GDM1 (cell line): ENCODE data around the gene SH2D3C.

Experiments
- DNase-seq: peaks from one replicate; lab custom pipeline; 2025; lab: John Stamatoyannopoulos, UW

Gene SH2D3C

DNA sequence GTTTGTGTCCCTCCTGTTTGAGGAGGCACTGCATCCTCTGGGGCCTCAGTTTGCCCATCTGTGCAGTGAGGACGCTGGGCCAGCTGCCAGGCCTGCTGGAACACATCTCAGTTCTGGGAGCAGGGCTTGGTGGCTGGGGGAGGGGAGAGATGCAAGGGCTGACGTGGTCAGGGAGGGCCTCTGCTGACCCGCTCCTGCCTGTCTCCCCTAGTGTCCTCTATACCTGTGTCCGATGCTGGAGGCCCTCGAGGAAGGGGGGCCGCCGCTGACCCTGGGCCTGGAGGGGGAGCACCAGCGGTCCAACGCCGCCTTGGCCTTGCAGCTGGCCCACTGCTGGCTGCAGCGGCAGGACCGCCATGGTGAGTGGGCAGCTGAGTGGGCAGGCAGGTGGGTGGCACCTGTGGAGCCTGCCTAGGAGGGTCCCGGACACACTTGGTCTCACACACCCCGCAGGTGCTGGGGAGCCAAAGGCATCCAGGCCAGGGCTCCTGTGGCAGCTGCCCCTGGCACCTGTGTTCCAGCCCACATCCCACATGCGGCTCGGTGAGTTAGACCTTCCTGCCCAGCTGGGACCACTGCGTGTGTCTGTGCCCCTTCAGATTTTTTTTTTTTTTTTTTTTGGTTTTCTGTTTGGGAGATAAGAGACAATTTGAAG, 30.0 kb upstream of the SH2D3C start:
- no peak for DNase-seq

- no peak for DNase-seq
Measured at GRCh38 chr9:127806871-127807270, 28.4 kb upstream of the SH2D3C start.

GRCh38 chr9:127805620-127806019, 27.2 kb upstream of the SH2D3C start:
- peak; percentile 9 for DNase-seq

GRCh38 chr9:127803507-127804352, 25.3 kb upstream of the SH2D3C start:
- no peak for DNase-seq

GRCh38 chr9:127802576-127803443, 24.3 kb upstream of the SH2D3C start, which contains the start of gene FPGS:
FPGS (plus strand) TSS chr9:127802882; CDS start chr9:127802925, 43 bp downstream.
- DNase-seq, result peak; percentile 86

DNA sequence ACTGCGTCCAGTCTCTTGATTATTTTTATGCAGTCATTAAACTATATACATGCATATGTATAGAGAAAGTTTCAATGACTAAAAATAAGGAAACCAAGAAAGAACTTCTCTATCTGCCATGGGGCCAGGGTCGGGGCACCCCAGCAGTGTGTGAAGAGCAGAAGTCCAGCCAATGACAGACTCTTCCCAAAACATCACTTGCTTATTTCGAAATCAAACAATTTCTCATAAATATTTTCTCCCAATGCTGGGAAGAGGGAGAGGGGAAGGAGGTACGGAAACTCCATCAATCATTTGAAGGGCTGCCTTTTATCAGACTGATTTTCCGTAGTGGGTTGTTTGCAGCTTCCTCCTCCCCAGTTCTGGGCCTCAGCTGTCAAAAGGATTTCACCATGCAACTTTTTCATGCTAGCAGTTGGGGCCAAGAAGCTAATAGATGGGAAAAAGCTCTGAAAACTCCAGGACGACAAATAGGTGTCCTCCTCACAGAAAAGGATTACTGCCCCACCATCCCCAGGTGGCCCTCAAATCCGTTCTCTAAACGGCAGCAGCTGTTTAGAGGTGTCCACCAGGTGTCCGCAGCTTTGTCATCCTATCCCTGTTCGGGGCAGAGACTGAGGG, 23.6 kb upstream of the SH2D3C start:
- DNase-seq, result no peak

GRCh38 chr9:127796852-127797370, 18.4 kb upstream of the SH2D3C start:
- DNase-seq, result peak; percentile 42

- no peak for DNase-seq
Measured at GRCh38 chr9:127796225-127796813, 17.9 kb upstream of the SH2D3C start.

DNA sequence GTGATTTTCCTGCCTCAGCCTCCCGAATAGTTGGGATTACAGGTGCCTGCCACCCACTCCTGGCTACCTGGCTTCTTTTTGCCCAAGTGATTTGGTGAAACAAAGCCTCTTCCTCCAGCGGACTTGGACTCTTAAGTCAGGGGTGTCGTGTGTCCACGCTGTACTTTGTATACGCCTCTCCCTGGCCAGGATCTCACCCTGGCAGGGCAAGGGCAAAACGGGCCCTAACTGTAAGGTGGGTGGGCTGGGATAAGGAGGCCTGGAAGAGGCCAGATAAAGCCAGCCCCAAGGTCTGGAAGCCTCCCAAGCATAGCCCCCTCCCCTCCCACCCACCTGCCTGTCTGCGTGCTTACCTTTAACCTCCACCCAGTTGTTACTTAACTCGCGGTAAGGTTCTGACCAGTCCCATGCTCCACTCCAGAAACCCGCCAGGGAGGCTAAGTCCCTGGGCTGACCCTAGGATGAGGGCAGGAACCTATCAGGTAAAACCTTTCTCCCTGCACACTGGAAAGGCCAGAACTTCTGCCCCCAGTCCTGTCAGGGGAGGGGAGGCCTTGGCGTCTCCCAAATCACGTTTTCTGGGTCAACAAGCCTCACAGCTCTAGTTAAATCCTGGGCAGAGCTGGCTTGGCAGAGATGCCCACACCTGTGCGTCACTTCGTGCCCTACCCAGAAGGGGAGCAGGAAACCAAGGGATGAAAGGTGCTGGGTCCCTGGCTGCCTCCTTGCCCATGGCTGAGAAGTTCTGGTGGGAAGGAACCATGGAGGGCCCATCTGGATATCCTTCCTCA, 15.7 kb upstream of the SH2D3C start:
- no peak for DNase-seq

DNA sequence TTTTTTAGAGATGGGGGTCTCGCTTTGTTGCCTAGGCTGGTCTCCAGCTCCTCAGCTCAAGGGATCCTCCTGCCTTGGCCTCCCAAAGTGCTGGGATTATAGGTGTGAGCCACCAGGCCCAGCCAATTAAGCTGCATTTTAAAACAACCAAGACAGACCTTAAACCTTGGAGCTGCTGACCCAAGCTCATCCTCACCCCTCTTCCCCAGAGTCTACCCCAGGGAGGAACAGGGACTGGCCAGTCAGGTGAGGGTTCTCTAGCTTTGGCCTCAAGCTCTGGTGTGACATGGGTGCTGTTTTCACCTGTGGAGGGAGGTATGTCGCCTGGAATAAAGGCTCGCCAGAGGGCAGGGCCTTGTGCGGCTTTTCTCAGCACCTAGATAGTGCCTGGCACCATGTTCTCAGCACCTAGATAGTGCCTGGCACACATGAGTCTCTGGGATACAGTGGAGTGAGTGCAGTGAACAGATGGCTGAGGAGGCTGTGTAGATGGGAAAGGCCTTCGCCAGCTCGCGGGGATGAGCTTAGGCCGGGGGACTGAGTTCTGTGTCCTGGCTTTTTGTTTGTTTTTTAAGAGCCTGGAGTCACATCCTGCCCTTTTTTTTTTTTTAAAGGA, 14.7 kb upstream of the SH2D3C start:
- DNase-seq, result no peak

- no peak for DNase-seq
Measured at GRCh38 chr9:127792417-127793031, 14.1 kb upstream of the SH2D3C start.

DNA sequence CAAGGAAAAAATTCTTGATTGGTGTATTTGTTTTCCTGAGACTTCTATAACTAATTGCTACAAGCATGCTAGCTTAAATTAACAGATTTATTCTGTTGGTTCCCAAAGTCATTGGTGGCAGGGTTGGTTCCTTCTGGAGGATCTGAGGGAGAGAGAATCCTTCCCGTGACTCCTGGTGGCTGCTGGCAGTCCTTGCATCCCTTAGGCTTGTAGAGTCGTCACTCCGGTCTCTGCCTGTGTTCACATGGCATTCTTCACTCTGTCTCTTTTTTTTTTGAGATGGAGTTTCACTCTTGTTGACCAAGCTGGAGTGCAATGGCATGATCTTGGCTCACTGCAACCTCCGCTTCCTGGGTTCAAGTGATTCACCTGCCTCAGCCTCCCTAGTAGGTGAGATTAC, 12.6 kb upstream of the SH2D3C start:
- no peak for DNase-seq

DNA sequence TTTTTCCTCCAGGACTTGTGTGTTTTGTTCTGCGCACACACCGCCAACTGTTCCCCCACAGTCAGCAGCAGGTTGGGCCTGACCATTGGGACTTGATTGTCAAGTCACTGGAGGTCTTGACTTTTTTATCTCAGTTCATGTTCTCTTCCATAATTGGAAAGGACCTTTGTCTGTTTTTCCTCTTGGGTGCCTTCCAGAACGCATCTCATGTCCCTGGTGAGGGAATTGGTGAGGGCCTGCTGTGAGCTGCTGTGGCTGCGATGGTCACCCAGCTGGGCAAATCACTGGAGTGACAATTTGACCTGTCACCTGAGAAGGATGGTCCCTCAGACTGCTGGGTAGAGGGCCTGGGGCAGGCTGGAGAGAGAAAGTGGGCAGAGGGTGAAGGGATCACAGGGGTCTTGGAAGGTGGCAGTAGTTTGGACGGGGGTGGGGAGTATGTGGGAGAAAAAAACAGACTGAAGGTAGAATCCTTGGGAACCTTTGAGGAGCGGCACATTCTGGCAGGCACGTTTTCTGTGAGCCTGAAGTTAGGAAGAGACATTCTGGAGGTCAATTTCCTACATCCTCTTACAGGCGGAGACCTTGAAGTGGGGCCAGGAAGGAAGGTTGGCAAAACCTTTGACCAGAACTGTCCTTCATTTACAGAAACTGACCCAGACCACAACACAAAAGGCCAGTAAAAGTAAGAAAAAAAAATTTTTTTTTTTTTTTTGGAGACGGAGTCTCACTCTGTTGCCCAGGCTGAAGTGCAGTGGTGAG, 11.8 kb upstream of the SH2D3C start:
- no peak for DNase-seq

DNA sequence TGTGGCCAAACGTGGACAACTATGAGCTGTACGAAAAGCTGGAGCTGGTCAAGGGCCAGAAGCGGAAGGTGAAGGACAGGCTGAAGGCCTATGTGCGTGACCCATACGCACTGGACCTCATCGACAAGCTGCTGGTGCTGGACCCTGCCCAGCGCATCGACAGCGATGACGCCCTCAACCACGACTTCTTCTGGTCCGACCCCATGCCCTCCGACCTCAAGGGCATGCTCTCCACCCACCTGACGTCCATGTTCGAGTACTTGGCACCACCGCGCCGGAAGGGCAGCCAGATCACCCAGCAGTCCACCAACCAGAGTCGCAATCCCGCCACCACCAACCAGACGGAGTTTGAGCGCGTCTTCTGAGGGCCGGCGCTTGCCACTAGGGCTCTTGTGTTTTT, 10.7 kb upstream of the SH2D3C start:
- DNase-seq, result no peak

DNA sequence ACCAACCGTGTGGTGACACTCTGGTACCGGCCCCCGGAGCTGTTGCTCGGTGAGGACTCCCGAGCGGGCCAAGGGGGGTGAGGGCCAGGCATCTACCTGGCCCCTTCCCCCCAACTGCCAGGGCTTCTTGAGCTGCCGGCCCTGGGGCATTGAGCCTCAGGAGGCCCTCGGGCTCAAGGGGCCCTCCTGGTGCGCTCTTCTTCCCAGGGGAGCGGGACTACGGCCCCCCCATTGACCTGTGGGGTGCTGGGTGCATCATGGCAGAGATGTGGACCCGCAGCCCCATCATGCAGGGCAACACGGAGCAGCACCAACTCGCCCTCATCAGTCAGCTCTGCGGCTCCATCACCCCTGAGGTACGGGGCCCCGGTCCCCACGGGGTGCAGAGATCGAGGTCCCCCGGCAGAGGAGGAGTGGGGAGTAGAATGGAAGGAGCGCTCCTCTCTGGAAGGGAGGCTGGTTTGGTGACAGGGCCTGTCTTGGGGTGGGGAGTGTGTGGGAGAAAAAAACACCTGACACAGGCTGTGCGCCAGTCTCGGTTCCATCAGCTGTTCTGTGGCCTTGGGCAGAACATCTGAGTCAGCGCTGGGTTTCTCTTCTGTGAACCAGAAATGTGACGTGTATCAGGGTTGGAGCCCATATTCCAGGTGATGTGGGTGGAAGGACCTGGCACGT, 10.0 kb upstream of the SH2D3C start:
- no peak for DNase-seq

DNA sequence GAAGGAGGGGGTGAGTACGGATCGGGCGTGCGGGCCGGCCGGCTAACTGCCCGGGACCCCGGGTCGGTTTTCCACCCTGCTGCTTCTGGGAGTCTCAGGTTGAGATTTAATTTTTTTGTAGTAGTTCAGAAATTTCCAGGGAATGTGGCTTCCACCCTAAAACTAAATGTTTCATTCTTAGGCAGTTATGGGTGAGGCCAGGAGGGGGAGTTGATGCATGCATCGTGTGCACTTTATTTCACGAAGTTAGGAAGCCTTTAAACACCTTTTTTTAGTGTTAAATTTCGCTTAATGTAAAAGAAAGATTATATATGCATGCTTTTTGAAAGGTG, 8.3 kb upstream of the SH2D3C start:
- no peak for DNase-seq

DNA sequence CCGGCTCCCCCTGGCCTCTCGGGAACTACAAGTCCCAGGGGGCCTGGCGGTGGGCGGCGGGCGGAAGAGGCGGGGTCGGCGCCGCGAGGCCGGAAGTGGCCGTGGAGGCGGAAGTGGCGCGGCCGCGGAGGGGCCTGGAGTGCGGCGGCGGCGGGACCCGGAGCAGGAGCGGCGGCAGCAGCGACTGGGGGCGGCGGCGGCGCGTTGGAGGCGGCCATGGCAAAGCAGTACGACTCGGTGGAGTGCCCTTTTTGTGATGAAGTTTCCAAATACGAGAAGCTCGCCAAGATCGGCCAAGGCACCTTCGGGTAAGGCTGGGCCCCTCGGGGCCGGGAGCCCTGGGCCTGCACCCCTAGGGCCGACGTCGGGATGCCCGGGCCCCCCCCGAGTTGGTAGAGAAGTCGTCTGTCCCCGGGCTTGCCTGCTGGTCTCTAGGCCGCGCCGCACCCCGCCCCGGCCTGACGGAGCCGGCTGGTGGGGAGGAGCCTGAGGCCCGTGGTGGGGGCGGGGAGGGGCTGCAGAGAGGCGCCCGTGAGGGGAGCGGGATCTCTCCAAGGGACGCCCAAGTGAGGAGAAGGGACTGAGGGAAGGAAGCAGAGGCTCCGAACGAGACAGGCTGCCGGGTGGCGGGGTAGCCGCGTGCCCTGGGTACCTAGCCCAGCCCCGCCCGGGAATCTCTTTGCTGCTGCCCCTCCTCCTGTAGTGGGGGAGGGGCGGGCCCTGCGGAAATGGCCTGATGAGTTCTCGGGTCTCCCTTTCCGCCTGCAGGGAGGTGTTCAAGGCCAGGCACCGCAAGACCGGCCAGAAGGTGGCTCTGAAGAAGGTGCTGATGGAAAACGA, 7.7 kb upstream of the SH2D3C start, which contains the start of gene CDK9:
Gene CDK9, plus strand, starts transcription at position 102 of the 840 bp plus-strand sequence. Its CDS starts 115 bp downstream, at position 217.
- peak; percentile 85 for DNase-seq
